SKM-1 (cell line): ENCODE measurements around the gene RAI1.

Experiments used
- DNase-seq: peaks from one replicate; lab custom pipeline; 2025; ENCODE audit not compliant: unreplicated experiment; lab: John Stamatoyannopoulos, UW

The RAI1 gene

GRCh38 chr17:17840751-17841591, 159.7 kb downstream of the RAI1 start:
- DNase-seq = no peak

- no peak for DNase-seq
These were observed 160.4 kb downstream of the RAI1 start for GRCh38 chr17:17841601-17842025.

- DNase-seq = no peak
These were observed 161.0 kb downstream of the RAI1 start for GRCh38 chr17:17842111-17842876.

GRCh38 chr17:17843096-17843495, 161.8 kb downstream of the RAI1 start:
- DNase-seq = no peak

- no peak for DNase-seq
These were observed 162.8 kb downstream of the RAI1 start for GRCh38 chr17:17844079-17844478.

- no peak for DNase-seq
These were observed 163.2 kb downstream of the RAI1 start for GRCh38 chr17:17844500-17844899.

- no peak for DNase-seq
These were observed 164.0 kb downstream of the RAI1 start for GRCh38 chr17:17845046-17845775.

GRCh38 chr17:17846003-17846402, 164.7 kb downstream of the RAI1 start:
- DNase-seq = no peak

- no peak for DNase-seq
These were observed 165.4 kb downstream of the RAI1 start for GRCh38 chr17:17846645-17847044.

- DNase-seq = no peak
These were observed 165.9 kb downstream of the RAI1 start for GRCh38 chr17:17847118-17847689.

- DNase-seq = no peak
These were observed 166.5 kb downstream of the RAI1 start for GRCh38 chr17:17847726-17848125.

GRCh38 chr17:17848311-17849082, 167.2 kb downstream of the RAI1 start:
- no peak for DNase-seq

GRCh38 chr17:17849147-17849820, 168.0 kb downstream of the RAI1 start:
- peak; percentile 56 for DNase-seq

GRCh38 chr17:17849845-17850373, 168.7 kb downstream of the RAI1 start:
- no peak for DNase-seq

GRCh38 chr17:17851103-17852002, 170.1 kb downstream of the RAI1 start:
- no peak for DNase-seq

GRCh38 chr17:17852930-17853329, 171.7 kb downstream of the RAI1 start:
- DNase-seq = no peak

- no peak for DNase-seq
These were observed 172.7 kb downstream of the RAI1 start for GRCh38 chr17:17853811-17854447.

GRCh38 chr17:17855976-17856375, 174.7 kb downstream of the RAI1 start:
- DNase-seq = no peak
